Muscle layer of duodenum (tissue), 2 donors: ENCODE data around the gene WAPL.

Experiments
- H3K27ac ChIP-seq: one replicate; pipeline ENCODE4 v1.7.0; 2013; ENCODE audit warnings: mild to moderate bottlenecking, low read length
- H3K27me3 ChIP-seq: one replicate; pipeline ENCODE4 v1.7.0; 2013; ENCODE audit warnings: low read depth, mild to moderate bottlenecking, control low read depth, low read length
- H3K36me3 ChIP-seq, 2 donors: one replicate each; pipeline ENCODE4 v1.7.0; 2013; ENCODE audit warnings: low read length in 2 of 2, control low read depth in 1 of 2, mild to moderate bottlenecking in 1 of 2; ENCODE audit not compliant: insufficient read depth in 2 of 2, control insufficient read depth in 1 of 2
- H3K4me1 ChIP-seq, 2 donors: one replicate each; pipeline ENCODE4 v1.7.0; 2013; ENCODE audit warnings: low read length in 2 of 2, mild to moderate bottlenecking in 2 of 2, control low read depth in 1 of 2, moderate library complexity in 1 of 2; ENCODE audit not compliant: insufficient read depth in 2 of 2, control insufficient read depth in 1 of 2
- H3K4me3 ChIP-seq, 2 donors: one replicate each; pipeline ENCODE4 v1.7.0; 2013; ENCODE audit warnings: low read length in 2 of 2, low read depth in 1 of 2, mild to moderate bottlenecking in 1 of 2
- H3K9me3 ChIP-seq, 2 donors: one replicate each; pipeline ENCODE4 v1.7.0; 2013; ENCODE audit warnings: low read length in 2 of 2, control low read depth in 1 of 2, mild to moderate bottlenecking in 1 of 2; ENCODE audit not compliant: control insufficient read depth in 1 of 2
- donor health status: healthy.

The WAPL gene

GRCh38 chr10:86410542-86411124, 111.0 kb downstream of the WAPL start:
- Histone ChIP-seq H3K36me3 (no peaks in the 10 kb centered on the region), H3K4me3 (no peak overlapping the region), H3K4me1 (peaks cover 10 to 16% of the 10 kb centered on the region in 2 donors), H3K9me3 (no peaks in the 10 kb centered on the region), H3K27me3 (no peaks in the 10 kb centered on the region), H3K27ac (peak overlapping the region; percentile 74)

- H3K27me3 ChIP-seq, result no peaks in the 10 kb centered on the region
- peaks cover 10 to 16% of the 10 kb centered on the region in 2 donors for H3K4me1 ChIP-seq
- H3K9me3 ChIP-seq, result no peaks in the 10 kb centered on the region
- H3K27ac ChIP-seq, result no peak overlapping the region
- H3K36me3 ChIP-seq, result no peaks in the 10 kb centered on the region
- H3K4me3 ChIP-seq, result no peak overlapping the region
Observed at GRCh38 chr10:86409183-86409582, 112.4 kb downstream of the WAPL start.

DNA sequence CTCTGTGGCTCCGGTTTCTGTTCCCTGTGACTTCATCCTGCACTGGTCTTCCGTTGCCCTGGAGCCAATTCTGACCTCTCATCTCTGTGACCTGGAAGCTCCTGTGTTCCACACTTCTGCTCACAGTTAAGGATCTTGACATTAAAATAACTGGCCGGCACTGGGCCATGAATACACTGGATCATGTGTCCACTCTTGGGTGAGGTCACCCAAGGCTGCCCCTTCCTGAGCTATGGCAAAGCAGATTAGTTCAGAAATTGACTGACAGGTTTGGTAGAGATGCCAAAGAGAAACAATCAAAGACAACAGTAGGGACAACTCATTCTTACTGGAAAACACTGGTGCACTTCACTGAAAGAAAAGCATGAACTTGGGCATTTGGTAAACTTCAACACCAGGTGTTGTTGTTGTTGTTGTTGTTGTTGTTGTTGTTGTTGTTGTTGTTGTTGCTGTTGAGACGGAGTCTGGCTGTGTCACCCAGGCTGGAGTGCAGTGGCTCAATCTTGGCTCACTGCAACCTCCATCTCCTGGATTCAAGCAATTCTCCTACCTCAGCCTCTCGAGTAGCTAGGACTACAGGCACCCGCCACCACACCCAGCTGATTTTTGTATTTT, 118.3 kb downstream of the WAPL start:
- Histone ChIP-seq H3K4me1 (peaks cover 5 to 28% of the 10 kb centered on the region in 2 donors), H3K4me3 (no peak overlapping the region), H3K27me3 (no peaks in the 10 kb centered on the region), H3K9me3 (no peaks in the 10 kb centered on the region), H3K27ac (no peak overlapping the region), H3K36me3 (no peaks in the 10 kb centered on the region)

DNA sequence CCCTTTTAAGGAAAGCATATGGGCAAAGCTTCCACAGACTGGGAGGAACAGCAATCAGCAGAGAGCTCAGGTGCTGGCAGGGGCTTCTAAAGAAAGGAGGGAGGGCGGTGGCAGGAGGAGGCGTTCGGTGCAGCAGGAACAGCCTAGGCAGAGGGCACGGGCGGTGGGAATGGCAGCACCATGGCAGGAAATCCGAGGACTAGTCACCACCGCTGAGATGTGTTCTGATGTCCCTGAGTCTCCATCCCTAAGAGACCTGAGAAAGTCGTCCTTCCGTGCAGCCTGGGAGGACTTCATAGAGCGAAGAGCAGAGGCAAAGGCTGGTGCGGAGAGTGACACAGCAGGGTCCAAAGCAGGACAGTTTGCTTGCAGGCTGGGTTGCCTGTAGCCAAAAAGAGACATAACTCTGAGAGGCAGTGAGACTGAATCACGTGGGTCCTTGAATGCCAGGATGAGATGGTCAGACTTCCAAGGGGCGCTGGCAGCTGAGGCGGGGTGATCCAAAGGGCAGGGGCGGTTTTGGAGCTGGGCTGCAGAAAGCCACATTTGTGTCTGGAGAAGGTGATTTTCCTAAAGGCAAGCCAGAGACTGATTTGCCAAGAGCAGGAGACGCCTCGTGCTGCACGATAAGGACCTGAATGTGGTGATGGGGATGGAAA, 119.2 kb downstream of the WAPL start:
- no peaks in the 10 kb centered on the region for H3K27me3 ChIP-seq
- H3K36me3 ChIP-seq, result no peaks in the 10 kb centered on the region
- H3K4me1 ChIP-seq, result peaks cover 5 to 28% of the 10 kb centered on the region in 2 donors
- H3K9me3 ChIP-seq, result no peaks in the 10 kb centered on the region
- no peak overlapping the region for H3K27ac ChIP-seq
- peak overlapping the region in 1 of 2 donors; percentile 35 for H3K4me3 ChIP-seq

DNA sequence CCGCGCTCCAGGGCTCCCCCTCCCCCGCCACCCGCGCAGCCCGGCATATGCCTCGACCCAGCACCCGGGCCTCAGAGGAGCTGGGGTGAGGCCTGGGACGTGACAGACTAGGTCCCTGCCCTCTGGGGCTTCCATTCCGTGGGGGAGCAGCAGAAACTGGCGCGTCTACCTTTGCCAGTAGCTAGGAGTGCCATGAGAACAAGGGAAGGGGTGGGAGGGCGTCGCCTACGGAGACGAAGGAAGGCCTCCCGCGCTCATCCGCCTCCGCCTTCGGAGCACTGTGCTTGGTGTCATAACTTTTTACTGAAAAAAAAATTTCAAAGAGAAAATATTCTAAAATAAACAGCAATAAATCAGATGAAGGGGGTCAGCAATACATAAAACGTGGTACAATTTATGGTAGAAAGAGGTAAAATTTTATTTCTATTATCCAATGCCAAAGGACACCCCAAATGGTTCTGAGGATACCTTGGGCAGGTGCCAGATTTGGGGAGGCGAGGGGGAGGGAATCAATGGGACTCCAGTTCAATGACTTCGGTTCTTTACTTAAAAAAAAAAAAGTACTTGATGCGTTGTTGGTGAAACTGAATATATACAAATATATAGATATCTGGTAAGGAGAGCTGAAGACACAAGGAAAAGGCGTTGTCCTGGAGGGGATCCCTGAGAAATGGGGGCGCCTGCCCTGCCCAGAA, 119.9 kb downstream of the WAPL start:
- Histone ChIP-seq H3K27ac (no peak overlapping the region), H3K4me3 (peak overlapping the region; percentile 69 to 82), H3K36me3 (no peaks in the 10 kb centered on the region), H3K27me3 (no peaks in the 10 kb centered on the region), H3K9me3 (no peaks in the 10 kb centered on the region), H3K4me1 (peaks cover 5 to 28% of the 10 kb centered on the region in 2 donors)

- Histone ChIP-seq H3K4me3 (peak overlapping the region; percentile 69 to 82), H3K4me1 (peaks cover 5 to 28% of the 10 kb centered on the region in 2 donors), H3K27ac (peak overlapping the region; percentile 56), H3K9me3 (no peaks in the 10 kb centered on the region), H3K36me3 (no peaks in the 10 kb centered on the region), H3K27me3 (no peaks in the 10 kb centered on the region)
Observed at GRCh38 chr10:86400705-86401587, 120.6 kb downstream of the WAPL start.

GRCh38 chr10:86399879-86400704, 121.5 kb downstream of the WAPL start:
- H3K27ac ChIP-seq, result peak overlapping the region; percentile 61
- no peaks in the 10 kb centered on the region for H3K36me3 ChIP-seq
- H3K9me3 ChIP-seq, result no peaks in the 10 kb centered on the region
- no peaks in the 10 kb centered on the region for H3K27me3 ChIP-seq
- peak overlapping the region; percentile 69 to 82 for H3K4me3 ChIP-seq
- H3K4me1 ChIP-seq, result peaks cover 5 to 28% of the 10 kb centered on the region in 2 donors

DNA sequence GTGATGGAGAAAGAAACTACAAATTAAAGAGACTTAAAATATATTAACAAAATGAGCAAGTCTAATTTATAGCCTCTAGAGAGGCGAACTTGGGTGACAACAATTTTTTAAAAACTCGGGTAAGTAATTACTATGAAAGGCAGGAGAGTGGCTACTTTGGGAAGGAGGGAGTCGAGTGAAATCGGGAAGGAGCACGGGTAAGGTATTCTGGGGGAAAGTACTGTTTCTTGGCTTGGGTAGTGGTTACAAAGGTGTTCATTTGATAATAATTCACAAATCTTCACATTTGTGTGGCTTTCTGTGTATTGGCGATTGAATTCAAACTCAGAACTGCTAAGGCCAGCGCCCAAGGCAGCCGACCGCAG, 122.1 kb downstream of the WAPL start:
- Histone ChIP-seq H3K36me3 (no peaks in the 10 kb centered on the region), H3K27ac (peak overlapping the region; percentile 61), H3K4me3 (peak overlapping the region in 1 of 2 donors; percentile 82), H3K4me1 (peaks cover 5 to 28% of the 10 kb centered on the region in 2 donors), H3K9me3 (no peaks in the 10 kb centered on the region), H3K27me3 (no peaks in the 10 kb centered on the region)

DNA sequence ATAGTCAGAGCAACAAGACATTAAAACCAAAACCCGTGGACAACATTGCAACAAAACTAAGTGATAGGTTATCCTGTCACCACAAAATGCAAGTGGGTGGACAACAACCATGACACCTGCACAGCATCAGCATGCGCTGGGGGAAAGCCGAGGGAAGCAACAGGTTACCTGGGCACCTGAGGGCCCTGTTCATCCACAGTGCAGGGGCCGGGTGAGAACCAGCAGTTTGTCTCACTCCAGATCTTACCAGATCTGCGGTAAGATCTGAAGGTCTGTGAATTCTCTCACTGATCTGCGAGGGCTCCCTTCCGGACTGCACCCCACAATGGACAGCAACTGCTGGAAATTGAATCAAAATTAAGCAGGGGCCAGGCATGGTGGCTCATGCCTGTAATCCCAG, 124.5 kb downstream of the WAPL start:
- H3K4me1 ChIP-seq, result peaks cover 4 to 20% of the 10 kb centered on the region in 2 donors
- no peaks in the 10 kb centered on the region for H3K9me3 ChIP-seq
- H3K27me3 ChIP-seq, result no peaks in the 10 kb centered on the region
- H3K4me3 ChIP-seq, result no peak overlapping the region
- H3K27ac ChIP-seq, result no peak overlapping the region
- H3K36me3 ChIP-seq, result no peaks in the 10 kb centered on the region

- H3K36me3 ChIP-seq, result no peaks in the 10 kb centered on the region
- no peak overlapping the region for H3K27ac ChIP-seq
- no peaks in the 10 kb centered on the region for H3K9me3 ChIP-seq
- H3K4me1 ChIP-seq, result peaks cover 0 to 9% of the 10 kb centered on the region in 2 donors
- H3K27me3 ChIP-seq, result peaks cover 16% of the 10 kb centered on the region
- H3K4me3 ChIP-seq, result no peak overlapping the region
Observed at GRCh38 chr10:86393862-86394455, 127.6 kb downstream of the WAPL start.
